Neural cell (in vitro differentiated cells): Measurements from ENCODE around the gene ZCCHC3.
A peak's percentile ranks its signal among the peaks of the same experiment; 100 is the strongest.

Experiments
- EP300 ChIP-seq: fragments of 450-650 bp; conservative IDR thresholded peaks from 2 replicates; pipeline ENCODE4 v1.6.1; 2014; ENCODE audit warnings: antibody characterized with exemption, mild to moderate bottlenecking, moderate library complexity; ENCODE audit not compliant: poor library complexity, severe bottlenecking
- EZH2 ChIP-seq: fragments of 200-600, 300-800 bp; shearing (Covaris generic), sonication (generic); IDR thresholded peaks from 2 replicates; pipeline ENCODE4 v1.6.1; 2014; ENCODE audit warnings: antibody characterized with exemption, low read length, borderline replicate concordance, mild to moderate bottlenecking; ENCODE audit not compliant: insufficient read depth, poor library complexity, severe bottlenecking
- RAD21 ChIP-seq: fragments of 450-650 bp; conservative IDR thresholded peaks from 2 replicates; pipeline ENCODE4 v1.6.1; 2014; ENCODE audit warnings: antibody characterized with exemption, mild to moderate bottlenecking, moderate library complexity
- TF ChIP-seq, protein P1 (sequence below): fragments of 450-650 bp; IDR thresholded peaks from 2 replicates; pipeline ENCODE4 v1.5.1; 2014; ENCODE audit warnings: antibody characterized with exemption, mild to moderate bottlenecking, moderate library complexity; ENCODE audit not compliant: poor library complexity, severe bottlenecking

GRCh38 chr20:309306-309840 lies 12.0 kb downstream of the ZCCHC3 start:
- TF ChIP-seq, protein P1, sequence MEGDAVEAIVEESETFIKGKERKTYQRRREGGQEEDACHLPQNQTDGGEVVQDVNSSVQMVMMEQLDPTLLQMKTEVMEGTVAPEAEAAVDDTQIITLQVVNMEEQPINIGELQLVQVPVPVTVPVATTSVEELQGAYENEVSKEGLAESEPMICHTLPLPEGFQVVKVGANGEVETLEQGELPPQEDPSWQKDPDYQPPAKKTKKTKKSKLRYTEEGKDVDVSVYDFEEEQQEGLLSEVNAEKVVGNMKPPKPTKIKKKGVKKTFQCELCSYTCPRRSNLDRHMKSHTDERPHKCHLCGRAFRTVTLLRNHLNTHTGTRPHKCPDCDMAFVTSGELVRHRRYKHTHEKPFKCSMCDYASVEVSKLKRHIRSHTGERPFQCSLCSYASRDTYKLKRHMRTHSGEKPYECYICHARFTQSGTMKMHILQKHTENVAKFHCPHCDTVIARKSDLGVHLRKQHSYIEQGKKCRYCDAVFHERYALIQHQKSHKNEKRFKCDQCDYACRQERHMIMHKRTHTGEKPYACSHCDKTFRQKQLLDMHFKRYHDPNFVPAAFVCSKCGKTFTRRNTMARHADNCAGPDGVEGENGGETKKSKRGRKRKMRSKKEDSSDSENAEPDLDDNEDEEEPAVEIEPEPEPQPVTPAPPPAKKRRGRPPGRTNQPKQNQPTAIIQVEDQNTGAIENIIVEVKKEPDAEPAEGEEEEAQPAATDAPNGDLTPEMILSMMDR, result peak; percentile 56
- TF ChIP-seq EP300 (no peak), RAD21 (peak; percentile 55), EZH2 (no peak)
